Activated naive CD4-positive, alpha-beta T cell treated with anti-CD3 and anti-CD28 coated beads, Interleukin-2, amount 50 U/mL, for 72 hours (primary cell): Measurements from ENCODE around the gene TSLP. TPM values are rescaled to one million over a fixed set of nuclear protein-coding genes. Genes with fewer than 3 reads are reported as not detected.

Experiments
- ATAC-seq, 2 donors: fragments of 150-1000 bp; cut with Tn5 transposase; 2 replicates each; pipeline ENCODE4 v1.10.0; 2021; ENCODE audit warnings: mild to moderate bottlenecking in 2 of 2, moderate library complexity in 2 of 2
- DNase-seq, 2 donors: peaks; one replicate each; pipeline ENCODE4 v3.0.0; 2021 to 2022; ENCODE audit warnings: low spot score in 2 of 2
- H3K27ac Mint-ChIP-seq, 2 donors: one replicate each; pipeline ENCODE4 v1.8.0; 2022; ENCODE audit warnings: mild to moderate bottlenecking in 2 of 2, mixed read lengths in 2 of 2
- H3K36me3 Mint-ChIP-seq, 2 donors: one replicate each; pipeline ENCODE4 v1.8.0; 2022; ENCODE audit warnings: mixed read lengths in 2 of 2
- H3K9me3 Mint-ChIP-seq, 2 donors: one replicate each; pipeline ENCODE4 v1.8.0; 2022; ENCODE audit warnings: mixed read lengths in 2 of 2
- total RNA-seq, 2 donors: library from RNA; stranded (reverse); gene quantifications; one replicate each; pipeline ENCODE4 v1.2.3, GENCODE V29; 2022

Gene TSLP
- total RNA-seq, 2 donors from 2014 or later: 0.60 to 0.71 TPM

- ATAC-seq (peak in 1 of 2 donors; percentile 30), DNase-seq (no peak)
- Mint-ChIP-seq H3K9me3 (no peaks in the 10 kb centered on the region), H3K36me3 (peaks cover 7 to 25% of the 10 kb centered on the region in 2 donors), H3K27ac (no peak overlapping the region)
Measured at GRCh38 chr5:111122398-111122797, 50.9 kb downstream of the TSLP start.

GRCh38 chr5:111124793-111125192 is 53.3 kb downstream of the TSLP start:
- no peak overlapping the region for H3K27ac Mint-ChIP-seq
- peak; percentile 32 to 74 for ATAC-seq
- no peaks in the 10 kb centered on the region for H3K9me3 Mint-ChIP-seq
- peaks cover 7 to 26% of the 10 kb centered on the region in 2 donors for H3K36me3 Mint-ChIP-seq
- no peak for DNase-seq

- Mint-ChIP-seq H3K27ac (no peak overlapping the region), H3K36me3 (peaks cover 0 to 23% of the 10 kb centered on the region in 2 donors), H3K9me3 (no peaks in the 10 kb centered on the region)
- DNase-seq (no peak), ATAC-seq (no peak)
Measured at GRCh38 chr5:111126896-111127295, 55.4 kb downstream of the TSLP start.

Other genes with a start within 250 kb of the TSLP start
- gene WDR36, start 20.6 kb downstream of the TSLP start, total RNA-seq: 10 to 100 TPM; 49.6 to 55.3 TPM
- 10 to 100 TPM; 39.0 to 51.3 TPM for gene CAMK4, start 152.7 kb downstream of the TSLP start, total RNA-seq